HG02943 (cell line): ENCODE results near the gene CADPS2.
"Not testable (repeated sequence)": the region's sequence is repeated elsewhere in the genome, so short reads cannot be mapped to it uniquely, and the experiment has no call there.

ENCODE experiments used
- ATAC-seq: cut with Tn5 transposase; IDR thresholded peaks from one replicate; pipeline ENCODE4 v1.9.1; 2021; ENCODE audit warnings: mild to moderate bottlenecking, low read depth, moderate library complexity; ENCODE audit not compliant: unreplicated experiment

CADPS2 gene

GRCh38 chr7:122304319-122304975 lies 581.8 kb downstream of the CADPS2 start, which contains the start of gene FEZF1:
Gene FEZF1, minus strand, starts transcription at chr7:122304750. Its CDS starts 313 bp downstream, at chr7:122304437.
- no peak for ATAC-seq

GRCh38 chr7:122303531-122304318 lies 582.5 kb downstream of the CADPS2 start:
- ATAC-seq = no peak

DNA sequence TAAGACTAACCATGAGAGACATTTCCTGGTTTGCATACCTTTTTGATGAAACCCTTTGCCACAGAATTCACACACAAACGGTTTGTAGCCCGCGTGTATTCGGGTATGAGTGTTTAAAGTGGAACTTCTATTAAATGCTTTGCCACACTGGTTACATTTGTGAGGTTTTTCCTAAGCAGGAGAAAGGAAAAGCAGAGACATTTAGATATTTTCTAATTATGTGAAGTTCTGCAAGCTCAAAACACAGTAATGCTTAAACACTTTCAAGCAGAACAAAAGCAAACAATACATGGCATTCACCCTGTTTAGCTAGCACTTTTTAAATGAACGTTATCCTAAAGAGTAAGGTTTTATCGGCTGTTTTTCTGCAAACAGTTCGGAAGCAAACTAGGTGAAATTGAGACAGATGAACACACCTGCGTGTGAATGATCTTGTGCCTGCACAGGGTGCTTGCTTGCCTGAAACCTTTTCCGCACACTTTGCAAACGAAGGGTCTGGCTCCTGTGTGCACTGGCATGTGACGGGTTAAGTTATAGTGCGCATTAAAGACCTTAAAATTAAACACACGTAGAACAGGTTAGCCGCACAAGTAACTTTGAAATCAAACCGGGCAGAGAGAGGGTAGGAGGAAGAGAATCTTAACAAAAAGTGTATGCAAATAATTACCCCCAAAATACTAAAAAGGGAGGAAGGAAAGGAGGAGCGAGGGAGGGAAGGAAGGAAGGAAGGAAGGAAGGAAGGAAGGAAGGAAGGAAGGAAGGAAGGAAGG lies 583.3 kb downstream of the CADPS2 start:
- no peak for ATAC-seq

- ATAC-seq = no peak
Measured at GRCh38 chr7:122301858-122302760, 584.2 kb downstream of the CADPS2 start.

DNA sequence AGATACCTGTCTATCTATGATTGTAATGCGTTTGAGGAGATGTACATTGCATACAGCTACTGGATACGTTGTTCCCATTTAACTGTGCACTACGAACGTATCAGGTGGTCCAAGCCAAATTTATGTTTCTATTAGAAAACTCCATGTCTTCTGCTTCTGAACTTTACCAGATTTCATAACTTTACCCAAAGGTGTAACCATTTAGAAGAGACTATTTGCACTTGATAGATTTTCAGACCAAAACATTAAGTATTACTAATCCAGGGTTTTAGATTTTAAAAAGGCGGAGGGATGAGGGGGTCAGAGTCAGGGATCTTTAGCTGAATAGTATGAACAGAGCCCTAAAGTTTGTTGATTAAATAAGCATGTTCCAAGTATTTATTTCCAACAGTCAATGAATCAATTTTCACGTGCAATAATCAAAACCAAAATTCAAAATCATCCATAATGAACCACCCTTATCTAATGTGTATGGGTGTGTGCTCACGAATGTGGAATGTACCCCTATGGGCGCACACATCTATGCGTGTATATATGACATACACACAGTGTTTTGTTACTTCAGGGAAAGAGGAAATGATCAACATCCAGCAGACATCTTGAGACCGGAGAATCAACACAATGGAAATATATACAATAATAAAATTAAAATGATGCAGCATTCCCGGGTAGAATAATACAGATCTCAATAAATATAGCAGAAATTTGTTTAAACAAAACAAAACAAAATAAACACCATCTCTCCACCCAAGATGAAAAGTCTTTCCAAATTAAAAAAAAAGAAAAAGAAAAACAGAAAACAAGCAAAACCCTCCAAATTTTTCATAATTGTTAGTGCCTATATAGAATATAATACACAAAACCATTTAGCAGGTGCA lies 585.1 kb downstream of the CADPS2 start:
- ATAC-seq = no peak

DNA sequence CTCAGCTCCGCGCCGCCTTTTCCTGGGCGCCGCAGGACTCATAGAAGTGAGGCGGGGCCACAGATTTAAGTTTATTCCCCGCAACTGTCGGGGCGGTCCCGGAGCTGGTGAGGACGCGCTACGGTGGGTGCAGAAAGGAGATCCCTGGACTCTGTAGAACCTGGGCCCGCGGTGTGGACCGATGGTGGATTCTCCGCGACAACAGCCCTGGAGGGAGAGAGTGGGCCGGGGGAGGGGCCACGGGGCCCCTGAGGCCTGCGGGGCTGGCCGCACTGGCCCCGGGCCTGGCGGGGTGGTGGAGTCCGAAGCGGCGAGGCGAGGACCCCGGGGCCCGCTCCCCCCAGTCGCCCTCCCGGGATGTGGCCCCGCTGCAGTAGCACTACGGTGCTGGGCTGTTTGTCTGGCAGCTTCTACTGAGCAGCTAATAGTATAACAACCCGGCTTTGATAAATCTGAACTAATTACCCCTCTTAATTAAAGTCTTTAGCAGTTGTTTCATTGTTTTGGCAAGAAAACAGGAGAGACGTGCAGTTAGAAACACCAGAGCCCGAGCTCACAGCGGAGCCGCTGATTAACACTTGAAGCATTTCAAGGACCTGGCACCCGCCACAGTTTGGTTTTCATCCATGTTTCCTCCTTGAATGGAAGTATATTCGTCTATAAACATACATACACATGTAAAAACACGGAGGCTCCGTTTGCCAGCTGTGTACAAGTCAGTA lies 585.9 kb downstream of the CADPS2 start:
- ATAC-seq = no peak

GRCh38 chr7:122299624-122300210 lies 586.5 kb downstream of the CADPS2 start:
- ATAC-seq = no peak

DNA sequence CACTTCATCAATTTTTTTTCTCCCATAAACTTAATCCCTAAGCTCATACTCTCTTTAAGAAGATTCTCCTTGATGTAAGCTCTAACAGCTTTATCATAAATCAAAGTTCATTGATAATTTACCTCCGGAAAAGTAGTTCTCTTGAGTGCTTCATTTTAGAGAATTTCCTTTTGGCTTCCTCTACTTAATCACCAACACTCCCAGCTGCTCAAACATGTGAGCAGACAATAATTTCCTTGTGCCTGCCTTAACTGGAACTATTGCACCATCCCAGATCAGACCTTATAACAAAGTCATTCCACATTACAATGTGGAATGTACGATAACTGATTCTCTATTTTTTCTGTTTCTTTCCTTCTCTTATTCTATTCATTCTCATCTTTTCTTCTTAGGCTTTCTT lies 587.6 kb downstream of the CADPS2 start:
- ATAC-seq = no peak

- ATAC-seq = no peak
Measured at GRCh38 chr7:122298131-122298530, 588.1 kb downstream of the CADPS2 start.

- ATAC-seq = no peak
Measured at GRCh38 chr7:122291189-122291588, 595.1 kb downstream of the CADPS2 start.

- no peak for ATAC-seq
Measured at GRCh38 chr7:122290476-122290875, 595.8 kb downstream of the CADPS2 start.

DNA sequence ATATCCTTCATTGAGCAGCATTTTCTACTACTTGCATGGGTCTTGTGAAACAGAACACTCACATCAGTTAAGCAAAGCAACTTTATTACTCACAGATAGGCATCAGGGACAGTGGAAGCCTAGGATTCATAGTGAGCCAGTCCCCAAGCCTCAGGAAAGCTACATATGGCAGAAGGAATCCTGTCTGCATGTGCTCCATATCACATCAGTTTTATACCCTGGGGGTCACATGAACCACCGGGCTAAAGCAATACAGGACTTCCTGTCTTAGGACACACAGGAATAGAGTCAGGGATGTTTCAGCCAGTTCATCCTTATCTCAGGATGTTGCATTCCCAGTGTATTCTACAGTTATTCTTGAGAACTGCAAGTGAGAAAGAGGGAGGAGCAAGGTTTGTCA lies 596.8 kb downstream of the CADPS2 start:
- no peak for ATAC-seq

DNA sequence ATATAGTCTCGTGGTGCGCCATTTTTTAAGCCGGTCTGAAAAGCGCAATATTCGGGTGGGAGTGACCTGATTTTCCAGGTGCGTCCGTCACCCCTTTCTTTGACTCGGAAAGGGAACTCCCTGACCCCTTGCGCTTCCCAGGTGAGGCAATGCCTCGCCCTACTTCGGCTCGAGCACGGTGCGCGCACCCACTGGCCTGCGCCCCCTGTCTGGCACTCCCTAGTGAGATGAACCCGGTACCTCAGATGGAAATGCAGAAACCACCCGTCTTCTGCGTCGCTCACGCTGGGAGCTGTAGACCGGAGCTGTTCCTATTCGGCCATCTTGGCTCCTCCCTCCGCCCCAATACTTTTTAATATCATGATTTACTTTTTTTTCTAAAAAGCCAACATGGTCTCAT lies 601.7 kb downstream of the CADPS2 start:
- not testable (repeated sequence) for ATAC-seq

GRCh38 chr7:122273117-122273516 lies 613.1 kb downstream of the CADPS2 start:
- ATAC-seq = no peak

DNA sequence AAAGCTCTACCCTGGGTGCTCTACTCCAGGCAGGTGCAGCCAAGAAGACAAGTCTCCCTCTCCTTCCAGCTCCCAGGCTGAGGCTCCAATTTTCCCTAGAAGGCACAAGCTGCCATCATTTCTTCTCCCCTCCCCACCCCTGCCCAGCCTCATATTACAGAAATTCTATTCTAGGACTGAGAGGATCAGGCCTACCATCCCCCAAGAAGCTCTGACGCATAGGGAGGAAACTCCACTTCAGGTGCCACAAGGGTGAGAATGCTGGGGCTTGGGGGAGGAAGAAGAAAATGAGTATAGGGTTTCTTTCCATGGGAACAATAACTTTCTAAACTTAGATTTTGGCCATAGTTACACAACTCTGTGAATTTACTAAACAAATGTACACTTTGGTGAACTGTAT lies 617.0 kb downstream of the CADPS2 start:
- no peak for ATAC-seq
